ENCODE results near the gene CDC6. TPM values are rescaled to one million over a fixed set of nuclear protein-coding genes. Genes with fewer than 3 reads are reported as not detected.
A peak's percentile ranks its signal among the peaks of the same experiment; 100 is the strongest.

Gene CDC6
- total RNA-seq, 1 donor from 2014 or later = 0.99 TPM

- ATAC-seq (no peak), DNase-seq (no peak)
- intact Hi-C loops (cut with micrococcal nuclease) = no loop called here
Observed at GRCh38 chr17:40318830-40319391, 31.2 kb downstream of the CDC6 start.

- intact Hi-C loops (cut with micrococcal nuclease) = no loop called here
- DNase-seq = peak; percentile 73
- no peak for ATAC-seq
Observed at GRCh38 chr17:40319651-40320540, 32.2 kb downstream of the CDC6 start.

- DNase-seq (peak; percentile 82), ATAC-seq (peak; percentile 20)
- intact Hi-C loops (cut with micrococcal nuclease) = no loop called here
Observed at GRCh38 chr17:40320756-40321523, 33.3 kb downstream of the CDC6 start.

GRCh38 chr17:40321524-40321929 lies 33.8 kb downstream of the CDC6 start:
- ATAC-seq = no peak
- intact Hi-C loops (cut with micrococcal nuclease) = no loop called here
- DNase-seq = no peak

GRCh38 chr17:40321961-40322357 lies 34.3 kb downstream of the CDC6 start:
- ATAC-seq (peak; percentile 44), DNase-seq (peak; percentile 86)
- intact Hi-C loops (cut with micrococcal nuclease) = no loop called here

- DNase-seq = peak; percentile 76
- ATAC-seq = peak; percentile 17
- intact Hi-C loops (cut with micrococcal nuclease) = no loop called here
Observed at GRCh38 chr17:40322358-40323315, 35.0 kb downstream of the CDC6 start.

- DNase-seq (peak; percentile 71), ATAC-seq (peak; percentile 7)
- intact Hi-C loops (cut with micrococcal nuclease) = no loop called here
Observed at GRCh38 chr17:40323391-40324381, 36.0 kb downstream of the CDC6 start.

GRCh38 chr17:40325156-40326013 lies 37.7 kb downstream of the CDC6 start:
- DNase-seq (peak; percentile 20), ATAC-seq (no peak)
- intact Hi-C loops (cut with micrococcal nuclease) = no loop called here

- intact Hi-C loops (cut with micrococcal nuclease) = no loop called here
- peak; percentile 30 for DNase-seq
- no peak for ATAC-seq
Observed at GRCh38 chr17:40326014-40326831, 38.5 kb downstream of the CDC6 start.

GRCh38 chr17:40326832-40327199 lies 39.1 kb downstream of the CDC6 start:
- intact Hi-C loops (cut with micrococcal nuclease) = no loop called here
- DNase-seq = no peak
- ATAC-seq = no peak

GRCh38 chr17:40327244-40327729 lies 39.6 kb downstream of the CDC6 start:
- intact Hi-C loops (cut with micrococcal nuclease) = no loop called here
- DNase-seq (peak; percentile 14), ATAC-seq (no peak)

GRCh38 chr17:40327735-40328385 lies 40.2 kb downstream of the CDC6 start:
- ATAC-seq (no peak), DNase-seq (peak; percentile 79)
- intact Hi-C loops (cut with micrococcal nuclease) = no loop called here

- ATAC-seq (no peak), DNase-seq (no peak)
- intact Hi-C loops (cut with micrococcal nuclease) = no loop called here
Observed at GRCh38 chr17:40328386-40328766, 40.7 kb downstream of the CDC6 start.

GRCh38 chr17:40329839-40330794 lies 42.4 kb downstream of the CDC6 start:
- DNase-seq (peak; percentile 92), ATAC-seq (peak; percentile 47)

More at GRCh38 chr17:40329839-40330794, 42.4 kb downstream of the CDC6 start:
- intact Hi-C loops (cut with micrococcal nuclease) = no loop called here
